Suprapubic skin (tissue), 3 donors: ENCODE results near the gene WASF1.

Experiments
- POLR2A ChIP-seq, 2 donors: fragments of 450-650 bp; IDR thresholded peaks; one replicate each; pipeline ENCODE4 v1.6.1; 2017; ENCODE audit warnings: antibody characterized with exemption in 2 of 2, mild to moderate bottlenecking in 2 of 2, moderate library complexity in 2 of 2
- TF ChIP-seq, protein P1 (sequence below), 2 donors: fragments of 200-600 bp in 1 of 2; fragments of 450-650 bp in 1 of 2; sonication (generic) in 1 of 2; IDR thresholded peaks; one replicate each; pipeline ENCODE4 v1.5.1; 2016 to 2019; ENCODE audit warnings: antibody characterized with exemption in 2 of 2, mild to moderate bottlenecking in 1 of 2, moderate library complexity in 1 of 2

- TF ChIP-seq, protein P1, sequence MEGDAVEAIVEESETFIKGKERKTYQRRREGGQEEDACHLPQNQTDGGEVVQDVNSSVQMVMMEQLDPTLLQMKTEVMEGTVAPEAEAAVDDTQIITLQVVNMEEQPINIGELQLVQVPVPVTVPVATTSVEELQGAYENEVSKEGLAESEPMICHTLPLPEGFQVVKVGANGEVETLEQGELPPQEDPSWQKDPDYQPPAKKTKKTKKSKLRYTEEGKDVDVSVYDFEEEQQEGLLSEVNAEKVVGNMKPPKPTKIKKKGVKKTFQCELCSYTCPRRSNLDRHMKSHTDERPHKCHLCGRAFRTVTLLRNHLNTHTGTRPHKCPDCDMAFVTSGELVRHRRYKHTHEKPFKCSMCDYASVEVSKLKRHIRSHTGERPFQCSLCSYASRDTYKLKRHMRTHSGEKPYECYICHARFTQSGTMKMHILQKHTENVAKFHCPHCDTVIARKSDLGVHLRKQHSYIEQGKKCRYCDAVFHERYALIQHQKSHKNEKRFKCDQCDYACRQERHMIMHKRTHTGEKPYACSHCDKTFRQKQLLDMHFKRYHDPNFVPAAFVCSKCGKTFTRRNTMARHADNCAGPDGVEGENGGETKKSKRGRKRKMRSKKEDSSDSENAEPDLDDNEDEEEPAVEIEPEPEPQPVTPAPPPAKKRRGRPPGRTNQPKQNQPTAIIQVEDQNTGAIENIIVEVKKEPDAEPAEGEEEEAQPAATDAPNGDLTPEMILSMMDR (IDR thresholded peaks at IDR 0.05), result no peak
- no peak for TF ChIP-seq POLR2A (IDR thresholded peaks at IDR 0.05)
These were observed 124.1 kb downstream of the WASF1 start for GRCh38 chr6:110055387-110055735.
